Progenitor cell of endocrine pancreas (in vitro differentiated cells): Measurements from ENCODE around the gene CPAMD8. TPM values are rescaled to one million over a fixed set of nuclear protein-coding genes. Genes with fewer than 3 reads are reported as not detected.
A peak's percentile ranks its signal among the peaks of the same experiment; 100 is the strongest.

Experiments
- DNase-seq: peaks from one replicate; pipeline ENCODE4 v3.0.0; 2021; ENCODE audit warnings: low spot score; ENCODE audit not compliant: unreplicated experiment
- H3K27ac Mint-ChIP-seq: 2 replicates; pipeline ENCODE4 v1.8.0; 2021; ENCODE audit warnings: mild to moderate bottlenecking, moderate library complexity, mixed read lengths
- H3K27me3 Mint-ChIP-seq: 2 replicates; pipeline ENCODE4 v1.8.0; 2021; ENCODE audit warnings: mixed read lengths
- H3K36me3 Mint-ChIP-seq: 2 replicates; pipeline ENCODE4 v1.8.0; 2022; ENCODE audit warnings: mixed read lengths; ENCODE audit not compliant: insufficient read depth
- H3K4me1 Mint-ChIP-seq: 2 replicates; pipeline ENCODE4 v1.8.0; 2021; ENCODE audit warnings: low read depth, mixed read lengths
- H3K4me3 Mint-ChIP-seq: 2 replicates; pipeline ENCODE4 v1.8.0; 2021; ENCODE audit warnings: low read depth, mild to moderate bottlenecking, moderate library complexity, mixed read lengths
- H3K9me3 Mint-ChIP-seq: 2 replicates; pipeline ENCODE4 v1.8.0; 2021; ENCODE audit warnings: low read depth, mixed read lengths
- CTCF ChIP-seq: fragments of 200-600 bp; sonication (generic); IDR thresholded peaks from one replicate; pipeline ENCODE4 v1.5.0; 2021; ENCODE audit warnings: antibody characterized with exemption, mild to moderate bottlenecking; ENCODE audit not compliant: unreplicated experiment
- total RNA-seq: library from RNA; stranded (reverse); gene quantifications from 2 replicates; pipeline ENCODE4 v1.2.1, GENCODE V29; 2021

The CPAMD8 gene
- total RNA-seq, 1 donor from 2014 or later = 63.4 TPM

- peaks cover 22% of the 10 kb centered on the region for H3K4me1 Mint-ChIP-seq
- no peak for TF ChIP-seq CTCF
- no peaks in the 10 kb centered on the region for H3K27me3 Mint-ChIP-seq
- DNase-seq = no peak
- peaks cover 4% of the 10 kb centered on the region for H3K36me3 Mint-ChIP-seq
- peak overlapping the region; percentile 91 for H3K4me3 Mint-ChIP-seq
- H3K27ac Mint-ChIP-seq = peak overlapping the region; percentile 96
- no peaks in the 10 kb centered on the region for H3K9me3 Mint-ChIP-seq
Observed at GRCh38 chr19:17073869-17074633, 47.4 kb upstream of the CPAMD8 start.

- DNase-seq = no peak
- H3K4me1 Mint-ChIP-seq = peaks cover 12% of the 10 kb centered on the region
- peaks cover 4% of the 10 kb centered on the region for H3K36me3 Mint-ChIP-seq
- H3K27me3 Mint-ChIP-seq = no peaks in the 10 kb centered on the region
- H3K4me3 Mint-ChIP-seq = no peak overlapping the region
- H3K27ac Mint-ChIP-seq = no peak overlapping the region
- no peaks in the 10 kb centered on the region for H3K9me3 Mint-ChIP-seq
- no peak for TF ChIP-seq CTCF
Observed at GRCh38 chr19:17070912-17071311, 44.3 kb upstream of the CPAMD8 start.

- TF ChIP-seq CTCF = no peak
- H3K4me3 Mint-ChIP-seq = no peak overlapping the region
- no peak for DNase-seq
- H3K4me1 Mint-ChIP-seq = peaks cover 12% of the 10 kb centered on the region
- H3K27me3 Mint-ChIP-seq = no peaks in the 10 kb centered on the region
- no peaks in the 10 kb centered on the region for H3K9me3 Mint-ChIP-seq
- peak overlapping the region; percentile 50 for H3K27ac Mint-ChIP-seq
- peaks cover 4% of the 10 kb centered on the region for H3K36me3 Mint-ChIP-seq
Observed at GRCh38 chr19:17070421-17070820, 43.8 kb upstream of the CPAMD8 start.

- DNase-seq = no peak
- Mint-ChIP-seq H3K9me3 (no peaks in the 10 kb centered on the region), H3K4me3 (no peak overlapping the region), H3K27me3 (no peaks in the 10 kb centered on the region), H3K4me1 (peaks cover 5% of the 10 kb centered on the region), H3K27ac (peak overlapping the region; percentile 20), H3K36me3 (peaks cover 10% of the 10 kb centered on the region)
- TF ChIP-seq CTCF = no peak
Observed at GRCh38 chr19:17069193-17069592, 42.6 kb upstream of the CPAMD8 start.

- H3K27me3 Mint-ChIP-seq = no peaks in the 10 kb centered on the region
- H3K4me1 Mint-ChIP-seq = no peaks in the 10 kb centered on the region
- no peak overlapping the region for H3K27ac Mint-ChIP-seq
- DNase-seq = no peak
- no peaks in the 10 kb centered on the region for H3K9me3 Mint-ChIP-seq
- H3K4me3 Mint-ChIP-seq = no peak overlapping the region
- H3K36me3 Mint-ChIP-seq = peaks cover 10% of the 10 kb centered on the region
- TF ChIP-seq CTCF = no peak
Observed at GRCh38 chr19:17063428-17063827, 36.8 kb upstream of the CPAMD8 start.
